Stimulated activated CD4-positive, alpha-beta T cell treated with anti-CD3 and anti-CD28 coated beads, Interleukin-15, amount 100 ng/mL, for 1 hour (primary cell): Measurements from ENCODE around the gene PRKCE.
"Not testable (repeated sequence)": the region's sequence is repeated elsewhere in the genome, so short reads cannot be mapped to it uniquely, and the experiment has no call there.

Experiments used
- DNase-seq, 2 donors: peaks; one replicate each; pipeline ENCODE4 v3.0.0-alpha.2; 2020; ENCODE audit warnings: low read depth in 1 of 2, low spot score in 1 of 2

Gene PRKCE

DNA sequence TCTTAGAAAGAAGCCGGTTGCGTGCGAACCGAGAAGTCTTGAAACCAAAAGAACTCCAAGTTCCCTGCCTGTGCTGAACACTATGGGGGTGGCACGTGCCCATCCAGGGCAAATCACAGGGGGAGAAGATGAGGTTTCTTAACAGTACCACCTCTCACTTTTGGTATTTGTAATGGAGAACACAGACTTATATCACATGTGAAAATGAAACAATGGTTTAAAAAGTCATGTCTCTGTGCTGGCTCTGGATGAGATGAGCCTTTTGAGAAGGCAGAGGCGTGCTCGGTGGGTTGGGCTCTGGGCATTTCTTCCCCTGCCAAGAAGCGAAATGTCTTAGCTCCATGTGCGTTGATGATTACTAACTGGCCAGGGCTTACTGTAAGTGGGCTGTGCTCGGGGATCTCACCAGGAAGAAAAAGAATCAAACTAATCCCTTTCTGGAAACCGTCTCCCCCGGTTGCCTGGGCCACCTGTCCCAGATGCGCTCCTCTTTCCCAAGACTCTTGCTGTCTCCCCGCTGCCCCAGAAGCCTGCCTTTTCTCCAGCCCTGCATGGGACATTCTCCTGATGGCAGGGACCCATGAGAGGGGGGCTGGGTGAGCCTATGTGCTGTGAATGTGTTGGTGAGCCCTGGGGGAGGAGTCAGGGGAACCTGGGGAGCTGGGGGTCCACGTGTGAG is 252.9 kb downstream of the PRKCE start:
- DNase-seq: no peak

DNA sequence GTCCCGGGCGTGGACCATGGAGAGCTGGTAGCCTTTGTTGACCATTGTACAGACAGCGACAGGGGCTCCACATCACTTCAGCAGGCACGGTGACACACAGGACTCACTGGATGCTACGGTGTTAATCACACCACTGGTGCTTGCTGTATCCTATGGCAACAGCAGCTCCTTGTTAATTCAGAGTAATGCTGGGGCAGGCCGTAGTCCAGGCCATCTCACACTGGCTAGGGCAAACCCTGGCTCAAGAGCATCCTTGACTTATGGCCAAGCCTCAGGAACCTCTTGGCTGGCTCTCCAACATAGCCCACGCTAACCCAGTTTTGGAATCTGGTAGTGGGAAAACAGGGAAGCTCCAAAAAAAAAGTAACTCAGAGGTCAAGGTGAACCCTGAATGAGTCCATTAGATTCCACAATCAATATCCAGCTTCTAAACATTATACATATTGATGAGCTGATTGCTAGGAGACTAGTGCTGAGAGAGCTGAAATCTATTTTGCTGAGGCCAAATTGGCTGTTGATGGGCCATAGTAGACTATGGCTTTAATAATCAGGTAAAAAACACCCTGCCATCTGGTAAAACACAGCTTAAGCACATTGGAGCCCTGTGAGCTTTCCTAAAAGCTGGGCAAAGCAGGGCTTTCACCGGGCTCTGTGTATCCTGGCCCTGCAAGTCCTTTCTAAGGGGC is 253.6 kb downstream of the PRKCE start:
- no peak for DNase-seq

DNA sequence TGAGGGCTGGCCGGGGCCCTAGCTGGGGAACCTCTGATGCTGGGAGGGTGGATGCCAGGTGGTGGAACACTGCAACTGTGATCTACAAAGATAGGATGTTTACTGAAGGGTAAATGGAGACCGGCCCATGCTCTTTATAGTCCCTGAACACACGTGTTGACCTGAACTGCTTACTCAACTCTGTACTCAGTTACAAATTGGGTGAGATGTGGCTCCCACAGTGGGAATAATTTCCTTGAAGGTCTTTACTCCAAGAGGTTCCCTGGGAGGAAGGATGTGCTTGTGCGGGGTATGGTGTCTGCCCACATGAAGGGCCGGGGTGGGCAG is 254.1 kb downstream of the PRKCE start:
- no peak for DNase-seq

DNA sequence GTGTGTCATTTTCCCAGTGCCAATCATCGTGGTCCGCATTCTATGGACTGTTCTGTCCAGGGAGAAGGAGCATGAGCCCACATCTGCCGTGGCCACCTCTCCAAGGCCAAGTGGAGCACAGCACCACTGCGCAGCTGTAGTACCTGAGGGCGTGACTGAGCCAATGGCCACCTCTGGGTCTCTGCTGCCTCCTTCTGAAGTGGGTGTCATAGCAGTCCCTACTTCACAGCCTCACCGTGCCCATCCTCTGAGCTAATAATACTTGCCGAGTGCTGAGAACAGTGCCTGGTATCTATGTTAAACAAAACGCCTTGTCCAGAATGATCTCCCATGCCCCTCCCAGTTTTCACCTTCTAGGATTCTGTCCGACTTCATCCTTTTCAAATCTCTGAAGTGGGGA is 256.1 kb downstream of the PRKCE start:
- no peak for DNase-seq

- no peak for DNase-seq
These were observed 257.1 kb downstream of the PRKCE start for GRCh38 chr2:45908316-45909170.

GRCh38 chr2:45909171-45909565 is 257.7 kb downstream of the PRKCE start:
- DNase-seq: no peak

GRCh38 chr2:45909677-45910191 is 258.3 kb downstream of the PRKCE start:
- DNase-seq: no peak

- no peak for DNase-seq
These were observed 259.1 kb downstream of the PRKCE start for GRCh38 chr2:45910473-45911060.

DNA sequence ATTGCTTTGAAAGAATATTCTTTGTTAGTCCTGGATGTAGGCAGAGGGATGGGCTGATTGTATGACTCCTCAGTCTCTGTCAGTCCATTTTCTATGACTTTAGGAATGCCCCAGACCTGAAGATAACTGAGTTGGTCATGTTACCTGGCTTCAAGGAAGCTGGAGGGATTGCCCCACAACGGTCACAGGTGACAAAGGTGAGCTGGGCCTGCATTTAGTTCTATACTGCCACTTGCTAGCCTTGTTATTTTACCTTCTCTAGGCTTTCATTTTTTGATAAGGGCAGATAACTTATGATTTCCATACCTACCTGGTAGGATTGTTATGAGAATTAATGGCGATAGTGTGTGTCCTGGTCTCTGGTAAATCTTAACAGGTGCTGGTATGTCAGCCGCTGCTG is 260.1 kb downstream of the PRKCE start:
- no peak for DNase-seq

- no peak for DNase-seq
These were observed 260.6 kb downstream of the PRKCE start for GRCh38 chr2:45912109-45912508.

- no peak for DNase-seq
These were observed 262.1 kb downstream of the PRKCE start for GRCh38 chr2:45913539-45913938.

- DNase-seq: no peak
These were observed 264.0 kb downstream of the PRKCE start for GRCh38 chr2:45915523-45915922.

DNA sequence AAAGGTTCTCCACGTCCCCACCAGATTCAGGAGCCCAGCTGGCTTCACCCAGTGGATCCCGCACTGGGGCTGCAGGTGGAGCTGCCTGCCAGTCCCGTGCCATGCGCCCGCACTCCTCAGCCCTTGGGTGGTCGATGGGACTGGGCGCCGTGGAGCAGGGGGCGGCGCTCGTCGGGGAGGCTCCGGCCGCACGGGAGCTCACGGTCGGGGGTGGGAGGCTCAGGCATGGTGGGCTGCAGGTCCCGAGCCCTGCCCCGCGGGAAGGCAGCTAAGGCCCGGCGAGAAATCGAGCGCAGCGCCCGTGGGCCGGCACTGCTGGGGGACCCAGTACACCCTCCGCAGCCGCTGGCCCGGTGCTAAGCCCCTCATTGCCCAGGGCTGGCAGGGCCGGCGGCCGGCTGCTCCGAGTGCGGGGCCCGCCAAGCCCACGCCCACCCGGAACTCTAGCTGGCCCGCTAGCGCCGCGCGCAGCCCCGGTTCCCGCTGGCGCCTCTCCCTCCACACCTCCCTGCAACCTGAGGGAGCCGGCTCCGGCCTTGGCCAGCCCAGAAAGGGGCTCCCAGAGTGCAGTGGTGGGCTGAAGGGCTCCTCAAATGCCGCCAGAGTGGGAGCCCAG is 266.2 kb downstream of the PRKCE start:
- DNase-seq: not testable (repeated sequence)

DNA sequence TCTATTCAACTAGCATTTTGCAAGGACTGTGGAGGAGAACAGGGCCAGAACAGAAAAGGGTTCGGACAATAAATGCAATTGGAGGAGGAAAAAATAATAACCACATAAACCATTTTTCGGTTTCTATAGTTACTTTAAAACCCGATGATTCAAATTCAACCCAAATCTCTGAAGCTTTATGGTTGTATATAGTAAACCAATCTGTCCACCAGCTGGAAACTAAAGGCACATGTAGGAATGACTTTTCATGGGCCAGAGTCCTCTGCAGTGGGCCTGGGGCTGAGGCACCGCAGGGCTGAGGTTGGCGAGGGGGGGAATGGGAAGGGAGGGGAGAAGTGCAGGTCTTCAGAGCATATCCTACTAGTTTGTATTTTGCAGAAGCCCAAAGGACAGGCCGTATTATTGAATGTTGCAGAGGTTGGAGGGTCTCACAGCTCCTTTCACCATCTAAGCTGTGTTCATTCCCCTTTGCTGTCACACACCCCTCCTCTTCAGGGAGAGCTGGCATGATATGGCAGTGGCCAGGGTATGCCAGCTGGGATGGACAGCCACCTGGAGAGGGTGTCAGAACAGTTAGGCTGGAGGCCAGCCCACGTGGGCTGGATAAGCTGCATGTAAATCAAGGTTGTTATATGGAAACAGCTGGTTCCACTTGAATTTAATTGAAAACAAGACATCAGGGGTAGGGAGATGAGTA is 267.1 kb downstream of the PRKCE start:
- DNase-seq: no peak

- DNase-seq: no peak
These were observed 267.7 kb downstream of the PRKCE start for GRCh38 chr2:45919160-45919650.

DNA sequence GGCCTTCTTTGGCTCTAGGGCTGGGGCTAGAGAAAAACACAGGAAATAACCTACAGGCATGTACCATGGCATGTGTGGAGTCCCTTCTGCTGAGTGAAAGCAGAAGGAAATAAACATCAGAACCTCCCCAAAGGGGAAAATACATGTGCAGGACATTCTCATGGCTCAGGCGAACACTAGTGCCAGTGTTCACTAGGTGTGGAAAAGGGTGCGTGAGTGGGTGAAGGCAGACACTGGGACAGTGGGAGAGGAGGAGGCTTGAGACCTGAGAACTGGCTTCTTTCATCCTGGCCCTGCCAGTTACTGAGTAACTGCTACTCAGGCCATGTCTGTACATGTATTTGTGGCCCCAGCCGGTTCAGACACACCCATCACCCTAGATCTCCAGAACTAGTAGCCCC is 268.2 kb downstream of the PRKCE start:
- DNase-seq: no peak

- no peak for DNase-seq
These were observed 270.4 kb downstream of the PRKCE start for GRCh38 chr2:45921921-45922320.

DNA sequence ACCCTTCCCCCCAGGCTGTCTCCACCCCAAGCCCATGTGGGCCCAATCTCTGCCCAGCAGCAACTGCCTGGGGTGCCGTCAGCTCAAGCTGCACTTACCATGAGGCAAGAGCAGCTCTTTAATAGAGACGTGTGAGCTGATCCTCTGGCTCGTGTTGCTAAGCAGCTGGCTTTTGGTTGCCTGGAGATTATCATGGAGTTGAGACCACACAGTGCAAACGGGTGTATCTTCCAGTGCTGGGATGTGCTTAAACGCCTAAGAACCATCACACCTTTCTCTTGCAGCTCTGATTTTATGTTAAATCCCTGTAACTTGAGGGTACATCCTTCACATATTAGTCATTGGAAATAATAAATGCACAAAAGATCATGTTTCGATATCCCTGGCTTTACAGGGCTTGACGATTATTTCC is 271.1 kb downstream of the PRKCE start:
- no peak for DNase-seq

DNA sequence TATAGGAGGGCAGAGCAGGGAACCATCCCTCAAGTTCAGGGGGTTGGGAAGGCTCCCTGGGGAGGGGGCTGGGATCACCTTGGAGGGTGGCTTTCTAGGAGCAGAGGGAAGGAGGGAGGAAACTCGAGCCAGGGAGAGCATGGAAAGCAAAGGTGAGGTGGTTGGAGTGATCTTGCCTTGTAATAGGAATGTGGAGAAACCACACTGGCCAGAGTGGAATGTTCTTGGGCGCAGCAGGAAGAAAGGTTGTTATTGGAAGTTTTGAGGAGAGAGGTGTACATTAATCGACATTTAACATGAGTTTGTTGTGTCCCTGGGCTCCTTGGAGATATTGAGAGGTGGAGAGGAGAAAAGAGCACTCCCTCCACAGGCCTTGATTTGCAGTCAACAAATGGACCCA is 272.2 kb downstream of the PRKCE start:
- DNase-seq: no peak

DNA sequence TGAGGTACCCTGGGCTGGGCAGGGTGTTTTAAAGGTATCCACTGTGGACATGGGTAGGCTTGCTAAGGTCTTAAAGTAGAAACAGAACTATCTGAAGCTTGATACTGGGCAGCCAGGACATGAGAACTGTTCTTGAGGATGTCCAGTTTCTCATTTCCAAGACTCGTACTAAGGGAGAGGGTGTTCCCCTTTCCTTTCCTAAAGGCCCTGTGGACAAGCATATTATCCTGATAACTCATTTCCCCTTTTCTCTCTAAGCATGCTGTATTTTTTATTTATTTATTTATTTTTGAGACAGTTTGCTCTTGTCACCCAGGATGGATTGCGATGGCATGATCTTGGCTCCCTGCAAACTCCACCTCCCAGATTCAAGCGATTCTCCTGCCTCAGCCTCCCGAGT is 273.6 kb downstream of the PRKCE start:
- DNase-seq: no peak
